ENCODE results near the gene GDF10.

The GDF10 gene

DNA sequence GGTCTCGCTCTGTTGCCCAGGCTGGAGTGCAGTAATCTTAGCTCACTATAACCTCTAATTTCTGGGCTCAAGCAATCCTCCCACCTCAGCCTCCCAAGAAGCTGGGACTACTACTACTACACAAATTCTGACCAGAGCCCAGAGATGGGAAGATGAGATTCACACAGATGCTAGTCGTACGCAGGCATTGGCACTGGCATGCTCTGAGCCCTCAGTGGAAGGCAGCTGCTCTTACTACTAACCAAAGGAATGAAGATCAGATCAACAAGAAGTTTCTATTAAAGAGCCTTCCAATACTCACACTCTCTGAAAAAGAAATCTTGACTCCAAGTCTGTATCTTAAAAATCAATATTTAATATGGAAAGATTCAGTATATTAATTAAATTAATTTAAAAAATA lies 32.9 kb downstream of the GDF10 start:
- DNase-seq (ENCODE audit: low read depth in 2 of 3, low spot score in 1 of 3): no peak

DNA sequence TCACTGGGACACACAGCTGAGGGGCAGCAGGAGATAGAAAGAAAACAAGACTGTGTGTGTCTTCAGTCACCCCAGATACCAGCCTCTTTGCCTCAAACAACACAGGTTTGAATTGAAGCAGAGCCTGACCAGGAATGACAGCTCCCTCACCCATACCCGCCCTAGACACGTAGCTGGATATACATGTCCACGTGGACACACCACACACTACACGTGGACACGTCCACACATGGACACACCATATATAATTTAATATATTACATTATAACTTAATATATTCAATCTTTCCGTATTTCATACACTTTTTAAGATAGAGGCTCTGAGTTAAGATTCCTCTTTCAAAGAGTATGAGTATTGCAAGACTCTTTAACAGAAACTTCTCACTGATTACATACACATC lies 33.5 kb downstream of the GDF10 start:
- no peak for DNase-seq (ENCODE audit: low read depth in 2 of 3, low spot score in 1 of 3)

DNA sequence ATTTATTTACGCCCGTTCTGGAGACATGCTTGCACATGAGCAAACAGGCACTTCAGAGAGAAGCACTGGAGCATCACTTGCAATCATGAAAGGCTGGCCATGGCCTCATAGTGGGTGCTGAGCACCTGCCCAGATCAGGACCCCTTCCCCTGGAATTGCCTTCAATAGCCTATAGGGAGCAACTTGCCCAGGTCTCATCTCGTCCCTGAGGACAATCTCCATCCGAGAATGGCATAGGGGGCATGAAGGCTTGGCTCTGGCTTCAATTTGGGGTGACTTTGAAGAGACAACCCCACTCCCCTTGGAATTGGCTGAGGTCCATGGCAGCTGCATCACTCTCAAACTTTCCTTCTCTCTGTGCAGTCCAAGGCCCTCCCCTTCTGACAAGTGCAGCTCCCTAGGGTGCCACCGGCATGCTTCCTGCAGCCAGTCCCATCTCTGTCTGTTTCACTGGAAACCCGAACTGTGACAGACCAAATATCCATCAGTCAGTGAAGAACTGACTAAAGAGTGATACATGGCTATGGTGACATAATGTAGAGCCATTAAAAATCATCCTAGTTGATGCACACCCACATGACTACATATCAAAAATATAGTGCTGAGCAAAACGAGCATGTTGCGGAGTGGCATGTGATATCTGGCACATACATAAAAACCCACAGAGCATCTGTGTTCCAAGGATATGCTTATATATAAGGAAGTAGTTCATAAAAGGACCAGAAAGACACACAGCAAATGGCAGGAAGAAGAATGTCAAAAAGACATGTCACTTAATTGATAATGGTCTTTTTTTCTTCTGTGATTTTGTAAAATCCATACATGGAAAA lies 34.7 kb downstream of the GDF10 start:
- DNase-seq (ENCODE audit: low read depth in 2 of 3, low spot score in 1 of 3): no peak

DNA sequence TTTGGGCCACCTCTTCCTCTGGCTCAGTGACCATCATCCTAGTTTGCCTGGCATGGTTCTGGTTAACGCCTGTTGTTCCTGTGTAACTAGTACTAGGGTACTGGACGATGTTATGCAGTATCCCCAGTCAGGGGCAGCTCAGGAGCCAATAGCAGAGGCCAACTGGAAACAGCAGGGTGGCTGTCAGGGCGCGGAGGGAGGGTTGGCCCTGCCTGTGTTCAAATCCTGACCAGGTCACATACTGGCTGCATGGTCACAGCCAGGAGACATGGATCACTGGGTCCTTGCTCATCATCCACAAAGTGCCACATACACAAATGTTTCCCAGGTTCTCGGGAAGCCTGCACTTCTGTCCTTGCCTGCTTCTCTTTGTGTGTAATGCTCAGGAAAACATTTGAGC lies 35.9 kb downstream of the GDF10 start:
- DNase-seq (ENCODE audit: low read depth in 2 of 3, low spot score in 1 of 3): no peak

DNA sequence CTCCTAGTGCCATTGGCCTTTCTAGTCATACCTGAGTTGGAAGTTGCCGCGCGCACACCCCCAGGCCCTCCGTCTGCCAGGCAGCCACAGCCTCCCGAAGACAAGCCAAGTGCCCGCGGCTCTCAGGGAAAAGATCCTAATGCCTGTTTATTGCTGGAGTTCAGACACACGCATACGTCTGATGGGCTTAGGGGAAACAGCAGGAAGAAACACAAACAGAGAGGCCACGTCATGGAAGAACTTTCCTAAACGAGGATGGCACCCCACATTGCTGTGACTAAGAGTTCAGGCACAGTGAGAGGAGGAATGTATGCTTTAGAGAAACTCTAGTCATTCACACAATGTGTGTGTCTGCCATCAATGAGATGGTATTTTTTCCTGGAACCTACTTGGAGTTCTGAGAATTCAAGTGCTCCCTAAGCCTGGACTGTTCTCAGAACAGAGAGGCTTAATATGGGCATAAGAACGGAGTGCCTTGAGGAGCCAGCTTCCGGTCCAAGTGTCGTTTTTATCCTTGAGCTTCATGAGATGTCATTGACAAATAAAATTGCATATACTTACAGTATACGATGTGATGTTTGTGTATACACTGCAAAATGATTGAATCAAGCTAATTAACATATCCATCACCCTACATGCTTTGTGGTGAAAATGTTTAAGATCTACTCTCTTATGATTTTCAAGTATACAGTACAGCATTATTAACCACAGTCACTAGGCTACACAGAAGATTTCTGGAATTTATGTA lies 36.6 kb downstream of the GDF10 start:
- DNase-seq (ENCODE audit: low read depth in 2 of 3, low spot score in 1 of 3): no peak

DNA sequence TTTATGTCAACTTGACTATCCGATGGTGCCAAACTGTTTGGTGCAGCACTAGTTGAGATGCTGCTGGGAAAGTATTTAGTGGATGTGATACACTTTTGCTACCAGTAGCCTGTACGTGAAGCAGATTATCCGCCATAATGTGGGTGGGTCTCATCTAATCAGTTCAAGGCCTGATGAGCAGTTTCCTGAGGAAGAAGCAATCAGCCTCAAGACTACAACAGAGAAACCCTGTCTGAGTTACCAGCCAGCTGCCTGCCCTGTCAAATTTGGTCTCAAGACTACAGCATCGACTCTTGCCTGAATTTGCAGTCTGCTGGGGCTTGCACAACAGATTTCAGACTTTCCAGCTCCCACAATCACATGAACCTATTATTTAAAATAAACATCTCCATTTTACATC lies 37.3 kb downstream of the GDF10 start:
- DNase-seq (ENCODE audit: low read depth in 2 of 3, low spot score in 1 of 3): no peak

DNA sequence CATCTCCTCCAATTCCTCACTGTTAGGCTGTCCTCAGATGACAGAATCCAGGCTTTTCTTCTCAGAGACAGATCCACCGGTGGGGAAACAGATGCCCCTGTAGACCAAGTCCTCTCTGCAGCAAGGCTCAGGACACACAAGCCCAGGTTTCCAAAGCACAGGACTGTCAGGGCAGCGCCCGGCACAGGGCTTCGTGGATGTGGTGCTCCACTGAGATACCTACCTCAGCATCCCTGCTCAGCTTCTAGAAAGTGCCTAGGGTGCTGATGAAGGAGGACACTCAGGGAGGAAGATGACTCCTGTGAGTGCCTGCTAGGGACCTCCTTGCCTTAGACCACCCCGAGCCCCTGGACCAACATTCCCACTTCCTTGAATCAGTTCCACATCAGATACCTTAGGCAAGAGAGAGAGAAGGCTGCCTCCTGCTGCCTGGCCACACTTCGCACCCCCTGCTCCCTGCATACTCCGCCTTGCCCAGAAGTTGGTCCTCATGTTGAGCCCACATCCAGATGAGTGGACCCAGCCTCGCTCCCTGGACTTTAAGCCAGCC lies 39.3 kb downstream of the GDF10 start:
- DNase-seq (ENCODE audit: low read depth in 2 of 3, low spot score in 1 of 3): no peak

DNA sequence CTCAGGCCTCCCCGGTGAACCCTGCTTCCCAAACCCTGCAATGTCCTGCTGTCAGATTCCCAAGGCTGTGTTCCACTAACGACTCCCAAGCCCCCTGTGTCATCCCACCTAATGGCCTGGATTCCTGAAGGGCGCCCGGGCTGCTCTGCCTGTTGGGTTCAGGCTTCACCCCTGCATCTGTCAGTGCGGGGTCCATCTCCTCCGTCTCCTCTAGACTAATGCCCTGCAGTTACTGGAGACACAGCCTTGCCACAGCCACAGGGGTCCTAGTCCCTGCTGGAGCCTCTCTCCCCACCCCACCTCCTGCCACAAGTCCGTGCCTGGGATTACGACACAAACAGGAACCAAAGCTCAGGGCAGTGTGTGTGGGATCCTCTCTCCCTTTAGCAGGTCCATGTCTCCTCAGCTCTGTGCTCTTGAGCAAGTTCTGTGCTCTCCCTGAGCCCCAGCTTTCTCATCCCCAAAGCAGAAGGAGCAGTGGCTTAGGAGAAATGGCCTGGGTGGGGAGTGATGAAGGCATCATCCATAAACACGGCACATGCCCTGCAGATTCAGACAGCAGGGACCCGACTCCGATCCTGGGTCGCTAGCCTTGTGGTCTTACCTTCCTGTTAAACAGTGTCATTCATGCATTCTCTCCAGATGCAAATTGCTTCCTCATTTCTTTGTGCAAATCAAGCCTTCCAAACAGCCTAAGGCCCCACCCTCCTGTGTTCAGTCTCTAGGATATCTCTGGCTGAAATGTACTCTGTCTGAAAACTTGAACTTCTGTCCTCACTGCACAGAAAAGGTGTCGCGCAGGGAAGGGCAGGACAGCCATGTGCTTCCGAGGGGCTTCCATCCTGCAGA lies 40.0 kb downstream of the GDF10 start:
- no peak for DNase-seq (ENCODE audit: low read depth in 2 of 3, low spot score in 1 of 3)

DNA sequence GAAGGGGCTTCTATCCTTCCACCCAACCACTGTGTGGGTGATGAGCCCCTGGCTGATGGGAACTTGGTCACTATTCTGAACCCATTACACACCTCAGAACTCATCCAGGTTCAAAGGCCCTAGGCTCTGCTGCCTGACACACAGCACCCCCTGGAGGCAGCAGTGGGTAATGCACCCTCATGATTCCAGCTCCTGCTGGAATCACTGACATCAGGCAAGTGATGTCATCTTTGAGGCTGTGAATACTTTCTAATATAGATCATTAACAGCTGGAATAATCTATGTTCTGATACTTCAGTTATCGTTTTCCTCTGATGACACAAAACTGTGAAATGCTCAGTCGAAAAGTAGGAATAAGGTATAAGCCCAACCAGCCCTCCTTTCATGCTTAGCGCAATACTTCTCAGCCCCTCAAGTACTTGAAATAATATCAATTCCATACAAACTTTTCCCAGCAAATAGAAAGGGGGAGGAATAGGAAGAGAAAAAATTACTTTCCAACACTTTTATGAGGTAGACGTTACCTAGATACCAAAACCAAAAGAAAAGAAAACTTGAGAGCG lies 40.7 kb downstream of the GDF10 start:
- DNase-seq (ENCODE audit: low read depth in 2 of 3, low spot score in 1 of 3): peak; percentile 55 to 75 (median 62)

DNA sequence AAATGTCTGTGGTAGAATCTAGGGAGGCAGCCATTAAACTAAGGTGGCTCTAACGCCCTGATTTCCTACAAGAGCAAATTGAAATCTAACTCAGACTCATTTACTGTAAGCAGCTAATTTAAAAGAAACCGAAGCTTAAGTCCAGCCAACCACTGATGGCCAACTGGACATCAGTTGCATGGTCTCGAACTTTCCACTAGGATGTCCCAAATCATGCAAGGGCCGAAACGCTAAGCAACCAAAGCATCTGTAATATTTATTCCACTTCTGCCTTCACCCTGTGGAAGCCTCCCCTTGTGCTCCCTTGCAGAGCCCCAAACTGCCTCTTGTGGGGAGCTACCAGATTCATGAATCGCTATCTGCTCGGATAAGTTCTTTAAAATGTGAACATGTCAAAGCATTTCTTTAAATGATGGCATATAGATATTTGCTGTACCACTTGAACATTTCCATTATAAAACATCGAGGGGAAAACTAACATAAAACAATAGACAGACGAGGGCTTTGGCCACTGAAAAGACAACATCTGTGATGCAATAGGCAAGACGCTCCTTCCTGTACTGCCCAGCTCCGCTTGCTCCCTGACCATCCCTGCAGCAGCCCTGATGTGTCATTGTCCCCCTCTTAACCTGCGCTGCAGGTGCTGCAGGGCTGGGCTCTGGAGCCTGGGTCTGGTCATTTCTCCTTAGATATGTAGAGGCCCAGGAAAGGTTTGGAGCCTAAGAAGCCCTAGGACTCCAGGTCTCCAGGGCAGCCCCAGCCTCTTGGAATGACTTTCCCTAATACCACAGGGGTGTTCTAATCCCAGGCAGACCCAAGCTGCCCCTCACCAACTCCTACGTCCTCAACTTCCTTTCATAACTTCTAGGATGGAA lies 45.2 kb downstream of the GDF10 start:
- no peak for DNase-seq (ENCODE audit: low read depth in 2 of 3, low spot score in 1 of 3)

DNA sequence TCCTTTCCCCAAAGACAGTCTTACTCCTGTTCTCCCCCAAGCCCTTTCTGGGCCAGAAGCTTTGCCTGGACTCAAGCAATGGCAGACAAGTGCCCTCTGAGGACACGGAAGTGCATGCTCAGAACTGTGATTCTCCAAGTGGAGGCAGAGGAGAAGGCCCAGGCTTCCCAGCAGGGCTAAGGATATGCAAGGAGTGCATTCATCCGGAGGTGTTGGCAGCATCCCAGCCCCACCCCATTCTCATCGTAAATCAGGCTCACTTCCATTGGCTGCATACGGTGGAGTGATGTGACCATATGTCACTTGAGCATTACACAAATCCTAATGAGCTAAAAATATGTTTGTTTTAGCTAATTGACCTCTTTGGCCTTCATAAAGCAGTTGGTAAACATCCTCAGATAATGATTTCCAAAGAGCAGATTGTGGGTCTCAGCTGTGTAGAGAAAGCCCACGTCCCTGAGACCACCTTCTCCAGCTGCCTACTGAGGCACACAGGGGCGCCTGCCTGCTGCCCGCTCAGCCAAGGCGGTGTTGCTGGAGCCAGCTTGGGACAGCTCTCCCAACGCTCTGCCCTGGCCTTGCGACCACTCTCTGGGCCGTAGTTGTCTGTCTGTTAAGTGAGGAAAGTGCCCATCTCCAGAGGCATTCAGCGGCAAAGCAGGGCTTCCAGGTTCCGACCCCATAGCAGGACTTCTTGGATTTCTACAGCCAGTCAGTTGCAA lies 46.7 kb downstream of the GDF10 start:
- no peak for DNase-seq (ENCODE audit: low read depth in 2 of 3, low spot score in 1 of 3)

DNA sequence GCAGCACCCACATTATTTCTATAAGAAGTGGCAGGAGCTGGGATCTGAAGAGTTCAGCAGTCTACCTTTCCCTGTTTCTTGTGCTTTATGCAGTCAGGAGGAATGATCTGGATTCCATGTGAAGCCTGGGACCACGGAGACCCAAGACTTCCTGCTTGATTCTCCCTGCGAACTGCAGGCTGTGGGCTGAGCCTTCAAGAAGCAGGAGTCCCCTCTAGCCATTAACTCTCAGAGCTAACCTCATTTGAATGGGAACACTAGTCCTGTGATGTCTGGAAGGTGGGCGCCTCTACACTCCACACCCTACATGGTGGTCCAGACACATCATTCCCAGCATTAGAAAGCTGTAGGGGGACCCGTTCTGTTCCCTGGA lies 47.3 kb downstream of the GDF10 start:
- DNase-seq (ENCODE audit: low read depth in 2 of 3, low spot score in 1 of 3): no peak

DNA sequence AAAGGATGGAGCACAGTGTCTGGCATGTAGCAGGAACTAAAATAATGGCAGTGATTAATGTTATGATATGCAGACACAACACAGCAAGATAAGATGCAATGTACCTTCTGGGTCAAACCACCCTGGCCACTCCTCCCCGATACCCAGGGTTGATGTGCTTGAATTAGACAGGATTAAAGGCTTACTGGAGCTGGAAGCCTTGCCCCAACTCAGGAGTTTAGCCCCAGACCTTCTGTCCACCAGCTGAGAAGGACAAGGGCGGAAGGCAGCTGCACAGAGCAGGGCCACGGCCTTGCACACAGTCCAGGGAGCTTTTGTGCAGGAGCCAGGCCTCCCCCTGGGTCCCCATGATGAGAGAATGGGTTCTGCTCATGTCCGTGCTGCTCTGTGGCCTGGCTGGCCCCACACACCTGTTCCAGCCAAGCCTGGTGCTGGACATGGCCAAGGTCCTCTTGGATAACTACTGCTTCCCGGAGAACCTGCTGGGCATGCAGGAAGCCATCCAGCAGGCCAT lies 48.2 kb downstream of the GDF10 start, which contains the start of gene RBP3:
Gene RBP3 (plus strand): TSS at position 226 of the 514 bp plus-strand sequence. CDS start 122 bp downstream, at position 348.
- no peak for DNase-seq (ENCODE audit: low read depth in 2 of 3, low spot score in 1 of 3)

DNA sequence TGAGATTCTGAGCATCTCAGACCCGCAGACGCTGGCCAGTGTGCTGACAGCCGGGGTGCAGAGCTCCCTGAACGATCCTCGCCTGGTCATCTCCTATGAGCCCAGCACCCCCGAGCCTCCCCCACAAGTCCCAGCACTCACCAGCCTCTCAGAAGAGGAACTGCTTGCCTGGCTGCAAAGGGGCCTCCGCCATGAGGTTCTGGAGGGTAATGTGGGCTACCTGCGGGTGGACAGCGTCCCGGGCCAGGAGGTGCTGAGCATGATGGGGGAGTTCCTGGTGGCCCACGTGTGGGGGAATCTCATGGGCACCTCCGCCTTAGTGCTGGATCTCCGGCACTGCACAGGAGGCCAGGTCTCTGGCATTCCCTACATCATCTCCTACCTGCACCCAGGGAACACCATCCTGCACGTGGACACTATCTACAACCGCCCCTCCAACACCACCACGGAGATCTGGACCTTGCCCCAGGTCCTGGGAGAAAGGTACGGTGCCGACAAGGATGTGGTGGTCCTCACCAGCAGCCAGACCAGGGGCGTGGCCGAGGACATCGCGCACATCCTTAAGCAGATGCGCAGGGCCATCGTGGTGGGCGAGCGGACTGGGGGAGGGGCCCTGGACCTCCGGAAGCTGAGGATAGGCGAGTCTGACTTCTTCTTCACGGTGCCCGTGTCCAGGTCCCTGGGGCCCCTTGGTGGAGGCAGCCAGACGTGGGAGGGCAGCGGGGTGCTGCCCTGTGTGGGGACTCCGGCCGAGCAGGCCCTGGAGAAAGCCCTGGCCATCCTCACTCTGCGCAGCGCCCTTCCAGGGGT lies 48.9 kb downstream of the GDF10 start:
- no peak for DNase-seq (ENCODE audit: low read depth in 2 of 3, low spot score in 1 of 3)

DNA sequence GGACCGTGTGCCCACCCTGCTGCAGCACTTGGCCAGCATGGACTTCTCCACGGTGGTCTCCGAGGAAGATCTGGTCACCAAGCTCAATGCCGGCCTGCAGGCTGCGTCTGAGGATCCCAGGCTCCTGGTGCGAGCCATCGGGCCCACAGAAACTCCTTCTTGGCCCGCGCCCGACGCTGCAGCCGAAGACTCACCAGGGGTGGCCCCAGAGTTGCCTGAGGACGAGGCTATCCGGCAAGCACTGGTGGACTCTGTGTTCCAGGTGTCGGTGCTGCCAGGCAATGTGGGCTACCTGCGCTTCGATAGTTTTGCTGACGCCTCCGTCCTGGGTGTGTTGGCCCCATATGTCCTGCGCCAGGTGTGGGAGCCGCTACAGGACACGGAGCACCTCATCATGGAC lies 49.5 kb downstream of the GDF10 start:
- no peak for DNase-seq (ENCODE audit: low read depth in 2 of 3, low spot score in 1 of 3)

DNA sequence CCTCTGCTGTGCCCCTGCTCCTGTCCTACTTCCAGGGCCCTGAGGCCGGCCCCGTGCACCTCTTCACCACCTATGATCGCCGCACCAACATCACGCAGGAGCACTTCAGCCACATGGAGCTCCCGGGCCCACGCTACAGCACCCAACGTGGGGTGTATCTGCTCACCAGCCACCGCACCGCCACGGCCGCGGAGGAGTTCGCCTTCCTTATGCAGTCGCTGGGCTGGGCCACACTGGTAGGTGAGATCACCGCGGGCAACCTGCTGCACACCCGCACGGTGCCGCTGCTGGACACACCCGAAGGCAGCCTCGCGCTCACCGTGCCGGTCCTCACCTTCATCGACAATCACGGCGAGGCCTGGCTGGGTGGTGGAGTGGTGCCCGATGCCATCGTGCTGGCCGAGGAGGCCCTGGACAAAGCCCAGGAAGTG lies 50.0 kb downstream of the GDF10 start:
- no peak for DNase-seq (ENCODE audit: low read depth in 2 of 3, low spot score in 1 of 3)

DNA sequence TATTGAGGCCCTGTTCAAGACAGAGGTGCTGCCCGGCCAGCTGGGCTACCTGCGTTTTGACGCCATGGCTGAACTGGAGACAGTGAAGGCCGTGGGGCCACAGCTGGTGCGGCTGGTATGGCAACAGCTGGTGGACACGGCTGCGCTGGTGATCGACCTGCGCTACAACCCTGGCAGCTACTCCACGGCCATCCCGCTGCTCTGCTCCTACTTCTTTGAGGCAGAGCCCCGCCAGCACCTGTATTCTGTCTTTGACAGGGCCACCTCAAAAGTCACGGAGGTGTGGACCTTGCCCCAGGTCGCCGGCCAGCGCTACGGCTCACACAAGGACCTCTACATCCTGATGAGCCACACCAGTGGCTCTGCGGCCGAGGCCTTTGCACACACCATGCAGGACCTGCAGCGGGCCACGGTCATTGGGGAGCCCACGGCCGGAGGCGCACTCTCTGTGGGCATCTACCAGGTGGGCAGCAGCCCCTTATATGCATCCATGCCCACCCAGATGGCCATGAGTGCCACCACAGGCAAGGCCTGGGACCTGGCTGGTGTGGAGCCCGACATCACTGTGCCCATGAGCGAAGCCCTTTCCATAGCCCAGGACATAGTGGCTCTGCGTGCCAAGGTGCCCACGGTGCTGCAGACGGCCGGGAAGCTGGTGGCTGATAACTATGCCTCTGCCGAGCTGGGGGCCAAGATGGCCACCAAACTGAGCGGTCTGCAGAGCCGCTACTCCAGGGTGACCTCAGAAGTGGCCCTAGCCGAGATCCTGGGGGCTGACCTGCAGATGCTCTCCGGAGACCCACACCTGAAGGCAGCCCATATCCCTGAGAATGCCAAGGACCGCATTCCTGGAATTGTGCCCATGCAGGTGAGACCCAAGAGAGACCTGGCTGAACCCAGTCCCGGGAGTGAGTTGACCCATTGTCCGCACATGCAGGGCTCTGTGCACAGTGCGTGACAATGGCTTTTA lies 51.0 kb downstream of the GDF10 start:
- DNase-seq (ENCODE audit: low read depth in 2 of 3, low spot score in 1 of 3): no peak
